ENCODE results near the gene WNT5B.

Gene WNT5B

GRCh38 chr12:1628666-1629337 lies at the start of gene WNT5B:
WNT5B (plus strand) TSS chr12:1629231; CDS start chr12:1631355, 2,124 bp downstream.
- DNase-seq (ENCODE audit: low read depth in 2 of 2), result no peak

- DNase-seq (ENCODE audit: low read depth in 2 of 2), result no peak
Observed at GRCh38 chr12:1579651-1580435, 49.2 kb upstream of the WNT5B start.

GRCh38 chr12:1580526-1580925 lies 48.5 kb upstream of the WNT5B start:
- DNase-seq (ENCODE audit: low read depth in 2 of 2), result no peak

GRCh38 chr12:1581973-1582708 lies 46.9 kb upstream of the WNT5B start:
- DNase-seq (ENCODE audit: low read depth in 2 of 2), result no peak

GRCh38 chr12:1582709-1583050 lies 46.4 kb upstream of the WNT5B start:
- DNase-seq (ENCODE audit: low read depth in 2 of 2), result no peak

- DNase-seq (ENCODE audit: low read depth in 2 of 2), result peak in 1 of 2 donors; percentile 36
Observed at GRCh38 chr12:1583421-1584078, 45.5 kb upstream of the WNT5B start.

GRCh38 chr12:1584326-1584725 lies 44.7 kb upstream of the WNT5B start:
- no peak for DNase-seq (ENCODE audit: low read depth in 2 of 2)

GRCh38 chr12:1587927-1588574 lies 41.0 kb upstream of the WNT5B start:
- DNase-seq (ENCODE audit: low read depth in 2 of 2), result no peak

- no peak for DNase-seq (ENCODE audit: low read depth in 2 of 2)
Observed at GRCh38 chr12:1588575-1588947, 40.5 kb upstream of the WNT5B start.

- DNase-seq (ENCODE audit: low read depth in 2 of 2), result no peak
Observed at GRCh38 chr12:1590221-1590979, 38.6 kb upstream of the WNT5B start.

GRCh38 chr12:1591034-1591433 lies 38.0 kb upstream of the WNT5B start:
- DNase-seq (ENCODE audit: low read depth in 2 of 2), result no peak

GRCh38 chr12:1591543-1591942 lies 37.5 kb upstream of the WNT5B start:
- no peak for DNase-seq (ENCODE audit: low read depth in 2 of 2)

- peak in 1 of 2 donors; percentile 50 for DNase-seq (ENCODE audit: low read depth in 2 of 2)
Observed at GRCh38 chr12:1592444-1593173, 36.4 kb upstream of the WNT5B start.

- peak in 1 of 2 donors; percentile 21 for DNase-seq (ENCODE audit: low read depth in 2 of 2)
Observed at GRCh38 chr12:1593174-1594005, 35.6 kb upstream of the WNT5B start.

- DNase-seq (ENCODE audit: low read depth in 2 of 2), result no peak
Observed at GRCh38 chr12:1594006-1594260, 35.1 kb upstream of the WNT5B start.

- peak; percentile 81 to 85 for DNase-seq (ENCODE audit: low read depth in 2 of 2)
Observed at GRCh38 chr12:1594261-1595025, 34.6 kb upstream of the WNT5B start, which contains the start of gene FBXL14. FBXL14 (minus strand) TSS chr12:1594581; CDS start chr12:1594066, 515 bp downstream.

GRCh38 chr12:1595026-1595561 lies 33.9 kb upstream of the WNT5B start:
- DNase-seq (ENCODE audit: low read depth in 2 of 2), result no peak

- no peak for DNase-seq (ENCODE audit: low read depth in 2 of 2)
Observed at GRCh38 chr12:1595690-1596347, 33.2 kb upstream of the WNT5B start.

Measured in stimulated activated CD8-positive, alpha-beta memory T cell treated with anti-CD3 and anti-CD28 coated beads, Interleukin-15, amount 100 ng/mL, for 48 hours (primary cell).